ENCODE measurements around the gene METRNL. TPM values are rescaled to one million over a fixed set of nuclear protein-coding genes. Genes with fewer than 3 reads are reported as not detected.

The METRNL gene
- total and polyA plus RNA-seq, 4 donors = 0.67 to 9.0 (median 8.6) TPM

GRCh38 chr17:83129676-83130075, 50.3 kb downstream of the METRNL start:
- 87% methylated on average over 12 of the region's 12 CpGs for WGBS
- Histone ChIP-seq H3K36me3 (ENCODE audit: control insufficient read depth in 4 of 4, insufficient read depth in 3 of 4, low read depth in 1 of 4, low read length in 3 of 4) (no peaks in the 10 kb centered on the region), H3K4me1 (ENCODE audit: control insufficient read depth in 4 of 4, insufficient read depth in 4 of 4, low read length in 3 of 4) (no peaks in the 10 kb centered on the region), H3K27me3 (ENCODE audit: control insufficient read depth in 4 of 4, insufficient read depth in 4 of 4, low read length in 3 of 4) (no peaks in the 10 kb centered on the region), H3K9ac (ENCODE audit: low read depth in 1 of 2, low read length in 2 of 2) (no peak overlapping the region), H3K9me3 (ENCODE audit: control insufficient read depth in 4 of 4, low read length in 3 of 4) (no peaks in the 10 kb centered on the region), H3K4me3 (ENCODE audit: low read depth in 1 of 3, low read length in 3 of 3) (no peak overlapping the region), H3K27ac (ENCODE audit: low read depth in 1 of 2, low read length in 2 of 2) (no peak overlapping the region)
- no peak for DNase-seq (ENCODE audit: low spot score)
- TF ChIP-seq RAD21 (IDR thresholded peaks at IDR 0.05) = no peak
- TF ChIP-seq JUND (IDR thresholded peaks at IDR 0.05) = no peak
- no peak for TF ChIP-seq RXRA (IDR thresholded peaks at IDR 0.05)
- TF ChIP-seq HNF4A (conservative IDR thresholded peaks at IDR 0.05) = no peak
- no peak for TF ChIP-seq ATF3 (IDR thresholded peaks at IDR 0.05)
- TF ChIP-seq SP1 (IDR thresholded peaks at IDR 0.05) = no peak
- TF ChIP-seq EGR1 (IDR thresholded peaks at IDR 0.05; ENCODE audit: low read depth in 2 of 2) = no peak
- no peak for TF ChIP-seq FOXA1 (IDR thresholded peaks at IDR 0.05)
- no peak for TF ChIP-seq FOXA2 (IDR thresholded peaks at IDR 0.05)
- no peak for TF ChIP-seq TAF1 (conservative IDR thresholded peaks at IDR 0.05)

- H3K9me3 ChIP-seq (ENCODE audit: control insufficient read depth in 4 of 4, low read length in 3 of 4) = no peaks in the 10 kb centered on the region
- H3K9ac ChIP-seq (ENCODE audit: low read depth in 1 of 2, low read length in 2 of 2) = no peak overlapping the region
- no peak overlapping the region for H3K4me3 ChIP-seq (ENCODE audit: low read depth in 1 of 3, low read length in 3 of 3)
- WGBS = 92% methylated on average over 14 of the region's 14 CpGs
- DNase-seq (ENCODE audit: low spot score) = peak; percentile 55
- no peaks in the 10 kb centered on the region for H3K4me1 ChIP-seq (ENCODE audit: control insufficient read depth in 4 of 4, insufficient read depth in 4 of 4, low read length in 3 of 4)
- H3K27ac ChIP-seq (ENCODE audit: low read depth in 1 of 2, low read length in 2 of 2) = no peak overlapping the region
- TF ChIP-seq EGR1 (IDR thresholded peaks at IDR 0.05; ENCODE audit: low read depth in 2 of 2) (no peak), SP1 (IDR thresholded peaks at IDR 0.05) (no peak), FOXA1 (IDR thresholded peaks at IDR 0.05) (no peak), NR2F2 (IDR thresholded peaks at IDR 0.05) (no peak)
- H3K36me3 ChIP-seq (ENCODE audit: control insufficient read depth in 4 of 4, insufficient read depth in 3 of 4, low read depth in 1 of 4, low read length in 3 of 4) = no peaks in the 10 kb centered on the region
- no peaks in the 10 kb centered on the region for H3K27me3 ChIP-seq (ENCODE audit: control insufficient read depth in 4 of 4, insufficient read depth in 4 of 4, low read length in 3 of 4)
These were observed 52.1 kb downstream of the METRNL start for GRCh38 chr17:83131401-83132011.

GRCh38 chr17:83132251-83133081, 53.1 kb downstream of the METRNL start:
- Histone ChIP-seq H3K9me3 (ENCODE audit: control insufficient read depth in 4 of 4, low read length in 3 of 4) (no peaks in the 10 kb centered on the region), H3K36me3 (ENCODE audit: control insufficient read depth in 4 of 4, insufficient read depth in 3 of 4, low read depth in 1 of 4, low read length in 3 of 4) (no peaks in the 10 kb centered on the region), H3K4me1 (ENCODE audit: control insufficient read depth in 4 of 4, insufficient read depth in 4 of 4, low read length in 3 of 4) (no peaks in the 10 kb centered on the region), H3K27ac (ENCODE audit: low read depth in 1 of 2, low read length in 2 of 2) (no peak overlapping the region), H3K4me3 (ENCODE audit: low read depth in 1 of 3, low read length in 3 of 3) (no peak overlapping the region), H3K9ac (ENCODE audit: low read depth in 1 of 2, low read length in 2 of 2) (no peak overlapping the region), H3K27me3 (ENCODE audit: control insufficient read depth in 4 of 4, insufficient read depth in 4 of 4, low read length in 3 of 4) (no peaks in the 10 kb centered on the region)
- 86% methylated on average over 21 of the region's 21 CpGs for WGBS
- DNase-seq (ENCODE audit: low spot score) = no peak
- TF ChIP-seq ATF3 (IDR thresholded peaks at IDR 0.05) (no peak), REST (IDR thresholded peaks at IDR 0.05) (no peak), HNF4A (conservative IDR thresholded peaks at IDR 0.05) (no peak), SP1 (IDR thresholded peaks at IDR 0.05) (no peak), RAD21 (IDR thresholded peaks at IDR 0.05) (no peak), TAF1 (conservative IDR thresholded peaks at IDR 0.05) (no peak), FOXA1 (IDR thresholded peaks at IDR 0.05) (no peak), MAX (IDR thresholded peaks at IDR 0.05) (no peak), ZBTB33 (IDR thresholded peaks at IDR 0.05) (no peak), JUND (IDR thresholded peaks at IDR 0.05) (no peak), CTCF (IDR thresholded peaks at IDR 0.05; ENCODE audit: low read depth, low read length, missing input control) (no peak), YY1 (IDR thresholded peaks at IDR 0.05) (no peak), NR2F2 (IDR thresholded peaks at IDR 0.05) (no peak), EGR1 (IDR thresholded peaks at IDR 0.05; ENCODE audit: low read depth in 2 of 2) (no peak), HNF4G (IDR thresholded peaks at IDR 0.05) (no peak), GABPA (IDR thresholded peaks at IDR 0.05 in 1 of 2, conservative IDR thresholded peaks at IDR 0.05 in 1 of 2) (no peak)
